8988T (cell line): Measurements from ENCODE around the gene ADD3.

Experiments
- DNase-seq: peaks from one replicate; pipeline ENCODE4 v3.0.0; 2011

ADD3 gene

GRCh38 chr10:110074298-110074697 lies 66.5 kb downstream of the ADD3 start:
- no peak for DNase-seq

- no peak for DNase-seq
Observed at GRCh38 chr10:110074758-110075671, 67.2 kb downstream of the ADD3 start.

GRCh38 chr10:110075686-110076085 lies 67.9 kb downstream of the ADD3 start:
- no peak for DNase-seq

GRCh38 chr10:110076559-110077318 lies 69.0 kb downstream of the ADD3 start:
- DNase-seq, result no peak

- no peak for DNase-seq
Observed at GRCh38 chr10:110077436-110078130, 69.8 kb downstream of the ADD3 start.

- DNase-seq, result no peak
Observed at GRCh38 chr10:110078317-110078716, 70.5 kb downstream of the ADD3 start.

- no peak for DNase-seq
Observed at GRCh38 chr10:110081911-110082310, 74.1 kb downstream of the ADD3 start.

- no peak for DNase-seq
Observed at GRCh38 chr10:110083884-110084283, 76.1 kb downstream of the ADD3 start.

GRCh38 chr10:110087682-110088081 lies 79.9 kb downstream of the ADD3 start:
- DNase-seq, result no peak

- DNase-seq, result no peak
Observed at GRCh38 chr10:110088367-110089104, 80.8 kb downstream of the ADD3 start.

GRCh38 chr10:110091830-110092229 lies 84.0 kb downstream of the ADD3 start:
- DNase-seq, result no peak

- DNase-seq, result no peak
Observed at GRCh38 chr10:110093722-110094121, 85.9 kb downstream of the ADD3 start.

- no peak for DNase-seq
Observed at GRCh38 chr10:110094786-110095185, 87.0 kb downstream of the ADD3 start.

- no peak for DNase-seq
Observed at GRCh38 chr10:110101464-110102144, 93.8 kb downstream of the ADD3 start.

- no peak for DNase-seq
Observed at GRCh38 chr10:110103921-110104461, 96.2 kb downstream of the ADD3 start.

- DNase-seq, result no peak
Observed at GRCh38 chr10:110105873-110106272, 98.1 kb downstream of the ADD3 start.

- no peak for DNase-seq
Observed at GRCh38 chr10:110107430-110107829, 99.6 kb downstream of the ADD3 start.

- no peak for DNase-seq
Observed at GRCh38 chr10:110107887-110108286, 100.1 kb downstream of the ADD3 start.

GRCh38 chr10:110109511-110109910 lies 101.7 kb downstream of the ADD3 start:
- DNase-seq, result no peak

GRCh38 chr10:110110338-110110737 lies 102.6 kb downstream of the ADD3 start:
- no peak for DNase-seq

- DNase-seq, result no peak
Observed at GRCh38 chr10:110113670-110114337, 106.0 kb downstream of the ADD3 start.
